Uterus (tissue), 4 donors: ENCODE measurements around the gene MET. TPM values are rescaled to one million over a fixed set of nuclear protein-coding genes. Genes with fewer than 3 reads are reported as not detected.
"Not testable (repeated sequence)": the region's sequence is repeated elsewhere in the genome, so short reads cannot be mapped to it uniquely, and the experiment has no call there.

Source experiments
- DNase-seq, 2 donors: peaks; one replicate each; pipeline ENCODE4 v3.0.0-alpha.2; 2019 to 2020
- H3K27ac ChIP-seq, 2 donors: fragments of 200-600 bp; sonication (generic); 1 replicate in 1 of 2; 2 replicates in 1 of 2; pipeline ENCODE4 v1.5.1; 2016 to 2018
- H3K27me3 ChIP-seq, 2 donors: fragments of 200-600 bp; sonication (generic); one replicate each; pipeline ENCODE4 v1.5.1; 2018 to 2019; ENCODE audit warnings: control low read depth in 1 of 2
- H3K36me3 ChIP-seq, 2 donors: fragments of 200-600 bp; sonication (generic); one replicate each; pipeline ENCODE4 v1.5.1; 2019; ENCODE audit warnings: control low read depth in 1 of 2
- H3K4me1 ChIP-seq, 2 donors: fragments of 200-600 bp; sonication (generic); one replicate each; pipeline ENCODE4 v1.5.1; 2018 to 2019; ENCODE audit warnings: control low read depth in 1 of 2
- H3K4me3 ChIP-seq, 2 donors: fragments of 200-600 bp; sonication (generic); 1 replicate in 1 of 2; 2 replicates in 1 of 2; pipeline ENCODE4 v1.5.1; 2018 to 2019; ENCODE audit warnings: mild to moderate bottlenecking in 1 of 2
- H3K9me3 ChIP-seq, 2 donors: fragments of 200-600 bp; sonication (generic); one replicate each; pipeline ENCODE4 v1.5.1; 2019; ENCODE audit warnings: control low read depth in 1 of 2
- CTCF ChIP-seq, 4 experiments: fragments of 200-600 bp in 2 of 4; fragments of 450-650 bp in 2 of 4; sonication (generic) in 2 of 4; IDR thresholded peaks; one replicate each; pipeline ENCODE4 v1.5.1; 2016 to 2019; ENCODE audit warnings: antibody characterized with exemption in 4 of 4, mild to moderate bottlenecking in 2 of 4, moderate library complexity in 1 of 4
- POLR2A ChIP-seq, 2 donors: fragments of 450-650 bp; IDR thresholded peaks; one replicate each; pipeline ENCODE4 v1.6.1; 2016; ENCODE audit warnings: antibody characterized with exemption in 2 of 2, mild to moderate bottlenecking in 1 of 2, moderate library complexity in 1 of 2
- intact Hi-C: fragments of 100-400 bp; cut with DNase I; formaldehyde crosslinking; loops from one replicate; pipeline ENCODE4 v1.15.1; 2023; ENCODE audit warnings: low total_unique reads
- total RNA-seq, 4 donors: library from RNA; depleted of rRNA in 3 of 4; stranded (reverse); fragments of >200 nt in 3 of 4; gene quantifications; one replicate each; pipeline versions ENCODE4 v1.1.0 to v1.2.4, GENCODE V29; 2014 to 2023
- donor health status: DM: yes; HTN: yes; CAD: no.

The MET gene
- total RNA-seq, 4 donors from 2014 or later: 13.8 to 37.2 (median 35.6) TPM

- Histone ChIP-seq H3K27ac (no peak overlapping the region), H3K4me1 (no peaks in the 10 kb centered on the region), H3K4me3 (no peak overlapping the region), H3K9me3 (no peaks in the 10 kb centered on the region), H3K36me3 (no peaks in the 10 kb centered on the region), H3K27me3 (no peaks in the 10 kb centered on the region)
- DNase-seq: no peak
- no peak for TF ChIP-seq CTCF (IDR thresholded peaks at IDR 0.05)
- no peak for TF ChIP-seq POLR2A (IDR thresholded peaks at IDR 0.05)
- intact Hi-C loops: loop anchor here (10.0 kb wide), 1 partner anchor 638 kb away; no protein-coding TSS in a partner anchor
Measured at GRCh38 chr7:116812860-116813259, 140.9 kb downstream of the MET start.

- not testable (repeated sequence) for DNase-seq, H3K9me3 ChIP-seq, H3K4me1 ChIP-seq, H3K27ac ChIP-seq, H3K4me3 ChIP-seq, H3K36me3 ChIP-seq, H3K27me3 ChIP-seq
- intact Hi-C loops: loop anchor here (10.0 kb wide), 1 partner anchor 639 kb away; no protein-coding TSS in a partner anchor
Measured at GRCh38 chr7:116813371-116813770, 141.4 kb downstream of the MET start.

- intact Hi-C loops: loop anchor here (10.0 kb wide), 1 partner anchor 640 kb away; no protein-coding TSS in a partner anchor
- no peak for DNase-seq
- no peak for TF ChIP-seq CTCF (IDR thresholded peaks at IDR 0.05)
- no peak for TF ChIP-seq POLR2A (IDR thresholded peaks at IDR 0.05)
- no peaks in the 10 kb centered on the region for H3K36me3 ChIP-seq
- H3K4me3 ChIP-seq: no peak overlapping the region
- H3K4me1 ChIP-seq: no peaks in the 10 kb centered on the region
- H3K27me3 ChIP-seq: no peaks in the 10 kb centered on the region
- no peaks in the 10 kb centered on the region for H3K9me3 ChIP-seq
- no peak overlapping the region for H3K27ac ChIP-seq
Measured at GRCh38 chr7:116815041-116815440, 143.0 kb downstream of the MET start.

- Histone ChIP-seq H3K27ac (no peak overlapping the region), H3K27me3 (no peaks in the 10 kb centered on the region), H3K4me3 (no peak overlapping the region), H3K9me3 (peaks cover 0 to 3% of the 10 kb centered on the region in 2 donors), H3K36me3 (no peaks in the 10 kb centered on the region), H3K4me1 (no peaks in the 10 kb centered on the region)
- DNase-seq: no peak
- intact Hi-C loops: no loop called here
- no peak for TF ChIP-seq POLR2A (IDR thresholded peaks at IDR 0.05)
- no peak for TF ChIP-seq CTCF (IDR thresholded peaks at IDR 0.05)
Measured at GRCh38 chr7:116820149-116820548, 148.2 kb downstream of the MET start.

- H3K4me3 ChIP-seq, H3K4me1 ChIP-seq, H3K36me3 ChIP-seq, H3K27ac ChIP-seq, intact Hi-C loops, H3K9me3 ChIP-seq, DNase-seq, H3K27me3 ChIP-seq: not testable (repeated sequence)
Measured at GRCh38 chr7:116821647-116822046, 149.7 kb downstream of the MET start.

- intact Hi-C loops: no loop called here
- H3K27me3 ChIP-seq: no peaks in the 10 kb centered on the region
- peaks cover 0 to 3% of the 10 kb centered on the region in 2 donors for H3K9me3 ChIP-seq
- no peak overlapping the region for H3K27ac ChIP-seq
- no peak for DNase-seq
- H3K36me3 ChIP-seq: no peaks in the 10 kb centered on the region
- H3K4me1 ChIP-seq: no peaks in the 10 kb centered on the region
- no peak for TF ChIP-seq POLR2A (IDR thresholded peaks at IDR 0.05)
- no peak overlapping the region for H3K4me3 ChIP-seq
Measured at GRCh38 chr7:116824449-116824848, 152.5 kb downstream of the MET start.

- no peaks in the 10 kb centered on the region for H3K4me1 ChIP-seq
- intact Hi-C loops: no loop called here
- no peak for DNase-seq
- no peak overlapping the region for H3K27ac ChIP-seq
- TF ChIP-seq CTCF (IDR thresholded peaks at IDR 0.05) (no peak), POLR2A (IDR thresholded peaks at IDR 0.05) (no peak)
- H3K4me3 ChIP-seq: no peak overlapping the region
- H3K36me3 ChIP-seq: no peaks in the 10 kb centered on the region
- H3K9me3 ChIP-seq: peaks cover 0 to 3% of the 10 kb centered on the region in 2 donors
- H3K27me3 ChIP-seq: no peaks in the 10 kb centered on the region
Measured at GRCh38 chr7:116828281-116828680, 156.3 kb downstream of the MET start.
